Activated naive CD4-positive, alpha-beta T cell treated with anti-CD3 and anti-CD28 coated beads, Interleukin-2, amount 10 ng/mL, durations not matched to agents 7 days and 5 days (primary cell): ENCODE measurements around the gene MMS19.

Experiments
- CTCF ChIA-PET: fragments of 350-600 bp; sonication (Branson Sonifier 250); formaldehyde crosslinking; loops from one replicate; lab custom pipeline; 2021; ENCODE audit warnings: antibody characterized with exemption; lab: Charles Lee
- DNase-seq: peaks from one replicate; pipeline ENCODE4 v3.0.0-alpha.2; 2020
- H3K27ac Mint-ChIP-seq: one replicate; pipeline ENCODE4 v1.8.0; 2021; ENCODE audit warnings: mild to moderate bottlenecking, moderate library complexity, mixed read lengths
- H3K27me3 Mint-ChIP-seq: one replicate; pipeline ENCODE4 v1.8.0; 2021; ENCODE audit warnings: mild to moderate bottlenecking, mixed read lengths
- H3K36me3 Mint-ChIP-seq: one replicate; pipeline ENCODE4 v1.8.0; 2021; ENCODE audit warnings: mixed read lengths
- H3K4me1 Mint-ChIP-seq: one replicate; pipeline ENCODE4 v1.8.0; 2021; ENCODE audit warnings: mixed read lengths
- H3K4me3 Mint-ChIP-seq: one replicate; pipeline ENCODE4 v1.8.0; 2021; ENCODE audit warnings: mild to moderate bottlenecking, moderate library complexity, mixed read lengths
- H3K9me3 Mint-ChIP-seq: one replicate; pipeline ENCODE4 v1.8.0; 2021; ENCODE audit warnings: mixed read lengths

The MMS19 gene

DNA sequence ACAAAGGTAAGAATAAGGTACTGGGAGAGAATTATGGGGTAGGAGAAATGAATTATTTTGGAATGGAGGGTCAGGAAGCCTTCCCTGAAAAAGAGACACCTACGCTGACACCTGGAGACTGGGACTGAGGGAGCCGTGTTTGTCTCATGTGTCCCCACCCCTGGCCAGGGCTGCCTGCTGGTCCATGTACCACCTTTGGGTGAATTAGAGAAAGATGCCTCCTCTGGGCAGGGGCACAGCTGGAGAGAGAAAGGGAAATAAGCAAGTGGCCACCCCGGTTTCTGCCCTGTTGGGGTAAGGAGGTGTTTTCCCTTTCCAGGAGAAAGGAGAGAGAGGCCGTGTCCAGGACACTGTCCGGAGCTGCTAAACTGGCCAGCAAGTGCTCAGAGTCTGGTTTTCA lies 22.3 kb upstream of the MMS19 start:
- no peak overlapping the region for H3K27ac Mint-ChIP-seq
- no peaks in the 10 kb centered on the region for H3K9me3 Mint-ChIP-seq
- no peaks in the 10 kb centered on the region for H3K4me1 Mint-ChIP-seq
- peaks cover 53% of the 10 kb centered on the region for H3K27me3 Mint-ChIP-seq
- no peak overlapping the region for H3K4me3 Mint-ChIP-seq
- CTCF ChIA-PET: interaction anchor here (3.8 kb wide), 1 partner anchor 14 kb away, joined by 14 read pairs; no protein-coding TSS in a partner anchor
- no peak for DNase-seq
- H3K36me3 Mint-ChIP-seq: no peaks in the 10 kb centered on the region

DNA sequence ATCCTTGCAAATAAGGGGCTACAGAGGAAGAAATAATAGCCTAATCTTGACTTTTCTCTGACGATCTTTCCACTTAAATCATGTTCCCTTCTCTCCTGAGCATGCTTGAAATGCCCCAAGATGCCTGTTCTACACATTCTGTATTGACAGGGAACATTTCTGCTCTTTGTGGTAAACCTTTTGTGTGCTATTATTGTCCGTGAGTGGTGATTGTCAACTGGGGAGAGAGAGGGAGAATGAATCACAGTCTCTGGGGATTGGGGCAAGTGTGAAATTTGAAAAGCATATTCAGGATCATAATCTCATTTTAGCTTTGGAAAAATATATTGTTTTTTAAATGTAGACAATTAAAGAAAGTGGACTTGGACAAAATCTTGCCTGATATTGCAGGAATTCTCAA lies 21.1 kb upstream of the MMS19 start:
- no peak overlapping the region for H3K27ac Mint-ChIP-seq
- H3K36me3 Mint-ChIP-seq: no peaks in the 10 kb centered on the region
- H3K27me3 Mint-ChIP-seq: peaks cover 57% of the 10 kb centered on the region
- no peak overlapping the region for H3K4me3 Mint-ChIP-seq
- no peak for DNase-seq
- no peaks in the 10 kb centered on the region for H3K4me1 Mint-ChIP-seq
- CTCF ChIA-PET: interaction anchor here (3.8 kb wide), 1 partner anchor 15 kb away, joined by 14 read pairs; no protein-coding TSS in a partner anchor
- H3K9me3 Mint-ChIP-seq: no peaks in the 10 kb centered on the region

GRCh38 chr10:97518301-97519043 lies 20.2 kb upstream of the MMS19 start:
- Mint-ChIP-seq H3K4me3 (no peak overlapping the region), H3K27me3 (peaks cover 60% of the 10 kb centered on the region), H3K9me3 (no peaks in the 10 kb centered on the region), H3K4me1 (no peaks in the 10 kb centered on the region), H3K36me3 (no peaks in the 10 kb centered on the region), H3K27ac (no peak overlapping the region)
- CTCF ChIA-PET: interaction anchor here (1.2 kb wide), 1 partner anchor 17 kb away, joined by 3 read pairs; no protein-coding TSS in a partner anchor
- no peak for DNase-seq

DNA sequence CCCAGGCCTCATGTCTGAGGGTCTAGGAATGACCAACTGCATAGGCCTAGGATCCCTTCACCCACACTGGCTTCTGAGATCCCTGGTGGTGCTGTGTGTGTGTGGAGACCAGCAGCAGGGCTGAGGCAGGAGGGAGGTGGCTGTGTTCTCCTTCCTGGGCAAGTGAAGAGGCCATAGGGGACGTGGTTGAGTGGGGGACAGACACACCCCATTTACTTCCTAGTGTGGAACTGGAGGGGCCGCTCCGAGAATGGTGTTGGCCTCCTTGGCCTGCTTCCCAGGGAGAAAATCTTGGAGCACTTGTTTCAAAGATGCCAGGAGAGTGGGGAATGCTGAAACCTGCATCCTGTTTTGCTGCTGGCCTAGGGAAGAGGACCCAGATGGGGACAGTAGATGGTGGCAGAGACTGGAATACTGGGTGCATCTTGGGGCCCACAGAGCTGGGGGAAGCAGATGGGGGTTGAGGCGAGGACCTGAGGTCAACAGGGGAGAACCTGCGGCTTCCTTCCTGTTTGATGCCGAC lies 19.6 kb upstream of the MMS19 start:
- H3K4me3 Mint-ChIP-seq: no peak overlapping the region
- no peak overlapping the region for H3K27ac Mint-ChIP-seq
- CTCF ChIA-PET: interaction anchor here (1.2 kb wide), 1 partner anchor 17 kb away, joined by 3 read pairs; no protein-coding TSS in a partner anchor

GRCh38 chr10:97517096-97517750 lies 19.0 kb upstream of the MMS19 start:
- H3K36me3 Mint-ChIP-seq: no peaks in the 10 kb centered on the region
- no peaks in the 10 kb centered on the region for H3K9me3 Mint-ChIP-seq
- CTCF ChIA-PET: no interaction called here
- no peak overlapping the region for H3K27ac Mint-ChIP-seq
- no peak overlapping the region for H3K4me3 Mint-ChIP-seq
- no peak for DNase-seq
- peaks cover 57% of the 10 kb centered on the region for H3K27me3 Mint-ChIP-seq
- H3K4me1 Mint-ChIP-seq: no peaks in the 10 kb centered on the region

More for the DNA sequence above, 19.6 kb upstream of the MMS19 start:
- Mint-ChIP-seq H3K4me1 (no peaks in the 10 kb centered on the region), H3K27me3 (peaks cover 61% of the 10 kb centered on the region), H3K9me3 (no peaks in the 10 kb centered on the region), H3K36me3 (no peaks in the 10 kb centered on the region)
- no peak for DNase-seq

DNA sequence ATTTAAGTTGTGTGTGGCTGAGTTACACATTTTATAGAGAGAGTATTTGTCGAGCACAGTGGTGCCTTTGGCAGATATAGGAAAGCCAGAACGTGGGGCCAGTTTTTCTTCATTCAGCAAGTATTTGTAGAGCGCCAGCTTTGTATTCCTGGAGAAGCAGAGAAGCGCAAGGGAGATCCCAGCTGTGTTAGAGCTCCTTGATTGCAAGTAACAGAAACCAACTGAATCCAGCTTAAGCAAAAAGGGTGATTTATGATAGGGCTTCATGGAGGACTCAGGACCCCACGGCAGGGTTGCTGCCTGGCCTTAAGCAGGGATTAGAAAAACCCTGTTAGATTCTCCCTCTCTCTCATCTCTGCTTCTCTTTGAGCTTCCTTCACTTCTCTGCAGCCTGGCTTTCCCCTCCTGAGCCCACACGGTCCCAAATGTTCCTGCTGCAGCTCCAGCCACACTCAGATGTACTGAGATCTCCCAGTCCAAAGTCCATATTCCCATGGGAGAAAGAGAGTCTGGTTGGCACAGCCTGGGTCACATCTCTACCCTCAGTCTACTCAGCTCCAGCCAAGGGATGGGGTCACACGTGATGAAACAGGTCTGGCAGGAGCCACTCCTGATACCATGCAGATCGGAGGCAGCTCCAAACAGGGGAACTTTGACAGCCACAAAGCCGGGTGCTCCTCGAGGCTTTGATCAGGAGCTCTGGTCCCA lies 17.2 kb upstream of the MMS19 start:
- no peak for DNase-seq
- H3K27ac Mint-ChIP-seq: no peak overlapping the region
- CTCF ChIA-PET: interaction anchor here (0.5 to 1.3 kb wide), 3 partner anchors 19 to 106 kb away, joined by 3 read pairs; no protein-coding TSS in a partner anchor
- no peaks in the 10 kb centered on the region for H3K36me3 Mint-ChIP-seq
- H3K4me1 Mint-ChIP-seq: no peaks in the 10 kb centered on the region
- no peak overlapping the region for H3K4me3 Mint-ChIP-seq
- H3K9me3 Mint-ChIP-seq: no peaks in the 10 kb centered on the region
- peaks cover 48% of the 10 kb centered on the region for H3K27me3 Mint-ChIP-seq

DNA sequence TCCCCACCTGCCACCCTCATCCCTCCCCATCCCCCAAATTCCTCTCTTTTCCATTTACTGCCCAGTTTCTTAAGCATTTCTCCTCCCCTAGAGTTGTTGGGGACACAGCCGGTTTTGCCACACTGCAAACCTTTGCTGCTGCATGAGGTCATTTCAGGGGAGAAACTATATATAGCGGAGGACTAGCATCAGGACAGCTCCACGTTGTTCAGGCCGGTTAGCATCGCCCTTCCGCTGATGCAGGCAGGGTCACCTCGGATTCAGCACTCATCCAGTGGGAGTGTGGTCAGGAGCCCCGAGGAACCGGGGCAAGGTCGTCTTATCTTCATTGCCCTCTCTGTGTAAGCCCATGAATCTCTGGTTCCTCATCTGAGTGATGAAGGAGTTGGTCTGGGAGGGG lies 16.1 kb upstream of the MMS19 start:
- H3K27me3 Mint-ChIP-seq: peaks cover 48% of the 10 kb centered on the region
- DNase-seq: no peak
- no peak overlapping the region for H3K27ac Mint-ChIP-seq
- H3K4me3 Mint-ChIP-seq: no peak overlapping the region
- no peaks in the 10 kb centered on the region for H3K9me3 Mint-ChIP-seq
- no peaks in the 10 kb centered on the region for H3K36me3 Mint-ChIP-seq
- CTCF ChIA-PET: interaction anchor here (1.3 kb wide), 1 partner anchor 38 kb away, joined by 3 read pairs; no protein-coding TSS in a partner anchor
- no peaks in the 10 kb centered on the region for H3K4me1 Mint-ChIP-seq

DNA sequence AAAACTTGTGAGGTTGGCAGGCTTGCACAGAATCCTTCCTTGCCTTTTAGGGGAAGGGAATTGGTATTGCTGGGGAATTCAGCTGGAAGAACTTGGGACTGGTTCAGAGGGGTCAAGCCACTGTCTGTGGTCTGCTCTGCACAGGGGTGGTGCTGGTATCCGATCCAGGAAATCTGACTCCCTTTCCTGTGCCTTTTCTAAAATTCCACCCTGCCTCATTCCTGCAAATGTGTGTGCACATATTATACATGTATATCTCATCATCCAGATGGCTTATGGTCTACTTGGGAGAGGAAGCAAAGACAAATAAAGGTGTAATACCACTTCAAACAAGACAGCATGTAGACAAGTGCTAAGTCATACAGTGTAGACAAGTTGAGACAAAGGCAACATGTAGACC lies 14.8 kb upstream of the MMS19 start:
- H3K9me3 Mint-ChIP-seq: no peaks in the 10 kb centered on the region
- H3K4me3 Mint-ChIP-seq: no peak overlapping the region
- H3K4me1 Mint-ChIP-seq: no peaks in the 10 kb centered on the region
- H3K27ac Mint-ChIP-seq: no peak overlapping the region
- no peaks in the 10 kb centered on the region for H3K36me3 Mint-ChIP-seq
- CTCF ChIA-PET: no interaction called here
- peaks cover 44% of the 10 kb centered on the region for H3K27me3 Mint-ChIP-seq
- no peak for DNase-seq

GRCh38 chr10:97511711-97512440 lies 13.7 kb upstream of the MMS19 start:
- H3K36me3 Mint-ChIP-seq: no peaks in the 10 kb centered on the region
- no peaks in the 10 kb centered on the region for H3K9me3 Mint-ChIP-seq
- H3K27ac Mint-ChIP-seq: no peak overlapping the region
- H3K4me3 Mint-ChIP-seq: no peak overlapping the region
- peaks cover 35% of the 10 kb centered on the region for H3K27me3 Mint-ChIP-seq
- CTCF ChIA-PET: no interaction called here
- no peaks in the 10 kb centered on the region for H3K4me1 Mint-ChIP-seq
- no peak for DNase-seq

- Mint-ChIP-seq H3K4me1 (no peaks in the 10 kb centered on the region), H3K27me3 (peaks cover 39% of the 10 kb centered on the region), H3K4me3 (no peak overlapping the region), H3K27ac (no peak overlapping the region), H3K36me3 (no peaks in the 10 kb centered on the region), H3K9me3 (no peaks in the 10 kb centered on the region)
- CTCF ChIA-PET: interaction anchor here (1.3 kb wide), 1 partner anchor 23 kb away, joined by 4 read pairs; no protein-coding TSS in a partner anchor
- DNase-seq: no peak
Observed at GRCh38 chr10:97510686-97511085, 12.5 kb upstream of the MMS19 start.

GRCh38 chr10:97509120-97509680 lies 11.0 kb upstream of the MMS19 start:
- no peak overlapping the region for H3K27ac Mint-ChIP-seq
- H3K4me1 Mint-ChIP-seq: no peaks in the 10 kb centered on the region
- H3K4me3 Mint-ChIP-seq: no peak overlapping the region
- H3K36me3 Mint-ChIP-seq: no peaks in the 10 kb centered on the region
- H3K27me3 Mint-ChIP-seq: peaks cover 24% of the 10 kb centered on the region
- DNase-seq: no peak
- no peaks in the 10 kb centered on the region for H3K9me3 Mint-ChIP-seq
- CTCF ChIA-PET: interaction anchor here (1.3 kb wide), 1 partner anchor 25 kb away, joined by 4 read pairs; no protein-coding TSS in a partner anchor

DNA sequence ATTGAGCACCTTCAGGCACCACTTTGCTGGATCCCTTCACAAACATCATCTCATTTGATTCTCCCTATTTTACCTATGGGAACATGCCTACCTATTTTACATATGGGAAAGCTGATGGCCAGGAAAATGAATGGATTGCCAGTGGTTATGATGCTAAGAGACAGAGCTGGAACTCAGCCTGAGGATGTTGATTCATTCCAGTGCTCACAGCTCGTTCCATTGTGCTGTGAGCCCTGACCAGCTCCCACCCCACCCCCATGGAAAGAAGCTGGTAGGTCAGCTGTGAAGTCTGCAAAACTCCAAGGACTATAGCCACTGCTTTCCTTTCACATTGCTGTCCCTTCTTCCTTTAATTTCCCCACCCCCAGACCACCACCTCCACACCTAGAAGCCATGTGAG lies 10.1 kb upstream of the MMS19 start:
- Mint-ChIP-seq H3K27ac (no peak overlapping the region), H3K36me3 (no peaks in the 10 kb centered on the region), H3K9me3 (no peaks in the 10 kb centered on the region), H3K27me3 (peaks cover 19% of the 10 kb centered on the region), H3K4me3 (no peak overlapping the region), H3K4me1 (no peaks in the 10 kb centered on the region)
- DNase-seq: no peak
- CTCF ChIA-PET: no interaction called here

DNA sequence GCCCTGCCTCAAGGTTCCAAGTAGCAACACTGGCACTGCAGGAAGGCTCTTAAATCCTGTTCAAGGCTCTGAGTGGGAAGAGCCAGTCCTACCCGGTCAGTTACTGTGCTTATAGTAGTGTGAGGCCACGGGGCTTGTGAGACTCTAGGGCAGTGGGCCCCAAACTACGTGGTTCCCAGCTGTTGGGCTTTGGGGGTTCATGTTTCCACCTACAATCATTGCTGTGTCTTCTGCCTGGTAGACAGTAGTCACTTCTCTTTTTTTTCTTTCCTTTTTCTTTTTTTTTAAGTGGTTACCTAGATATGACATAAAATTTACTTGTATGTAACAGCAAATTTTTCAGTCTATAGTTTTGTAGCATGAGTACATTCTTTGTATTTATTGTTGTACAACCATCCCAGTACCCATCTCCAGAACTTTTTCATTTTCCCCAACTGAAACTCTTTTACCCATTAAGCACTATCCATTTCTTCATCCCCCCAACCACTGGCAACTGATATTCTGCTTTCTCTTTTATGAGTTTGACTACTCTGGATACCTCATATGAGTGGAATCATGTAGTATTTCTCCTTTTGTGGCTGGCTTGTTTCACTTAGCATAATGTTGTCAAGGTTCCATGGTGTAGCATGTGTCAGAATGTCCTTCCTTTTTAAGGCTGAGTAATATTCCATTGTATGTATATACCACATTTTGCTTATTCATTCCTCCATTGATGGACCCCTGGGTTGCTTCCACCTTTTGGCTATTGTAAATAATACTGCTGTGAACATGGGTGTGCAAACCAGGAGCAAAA lies 8.2 kb upstream of the MMS19 start:
- CTCF ChIA-PET: no interaction called here
- no peak overlapping the region for H3K27ac Mint-ChIP-seq
- H3K36me3 Mint-ChIP-seq: no peaks in the 10 kb centered on the region

More for the DNA sequence above, 8.2 kb upstream of the MMS19 start:
- DNase-seq: no peak
- no peaks in the 10 kb centered on the region for H3K9me3 Mint-ChIP-seq
- H3K4me3 Mint-ChIP-seq: no peak overlapping the region
- H3K27me3 Mint-ChIP-seq: peaks cover 29% of the 10 kb centered on the region
- no peaks in the 10 kb centered on the region for H3K4me1 Mint-ChIP-seq
